Stimulated activated CD8-positive, alpha-beta memory T cell treated with anti-CD3 and anti-CD28 coated beads, Interleukin-15, amount 100 ng/mL, for 1 hour (primary cell): ENCODE measurements around the gene TPCN2.
A peak's percentile ranks its signal among the peaks of the same experiment; 100 is the strongest.
"Not testable (repeated sequence)": the region's sequence is repeated elsewhere in the genome, so short reads cannot be mapped to it uniquely, and the experiment has no call there.

Experiments
- DNase-seq: peaks from one replicate; pipeline ENCODE4 v3.0.0-alpha.2; 2020; ENCODE audit warnings: low read depth

TPCN2 gene

DNA sequence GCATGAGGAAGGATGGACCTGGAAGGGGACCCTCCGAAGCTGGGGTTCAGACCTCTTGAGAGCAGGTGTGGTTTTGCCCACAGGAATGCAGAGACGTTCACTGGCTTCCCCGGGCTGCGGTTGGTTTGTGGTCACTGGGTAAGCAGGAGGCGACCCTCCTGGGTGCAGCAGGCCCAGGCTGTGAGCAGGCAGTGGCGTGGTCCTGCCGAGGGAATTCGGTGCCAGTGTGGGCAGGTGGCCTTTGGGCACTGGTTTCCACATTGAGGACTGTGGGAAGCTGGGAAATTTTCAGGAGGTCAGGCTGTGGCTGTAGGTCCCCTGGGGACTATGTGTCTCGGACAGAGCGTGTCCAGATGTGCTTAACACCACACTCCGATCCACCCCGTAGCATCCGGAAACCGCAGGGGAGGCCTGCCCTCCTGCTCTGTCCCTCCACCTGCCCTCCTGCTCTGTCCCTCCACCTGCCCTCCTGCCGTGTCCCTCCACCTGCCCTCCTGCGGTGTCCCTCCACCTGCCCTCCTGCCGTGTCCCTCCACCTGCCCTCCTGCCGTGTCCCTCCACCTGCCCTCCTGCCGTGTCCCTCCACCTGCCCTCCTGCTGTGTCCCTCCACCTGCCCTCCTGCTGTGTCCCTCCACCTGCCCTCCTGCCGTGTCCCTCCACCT is 27.5 kb downstream of the TPCN2 start:
- no peak for DNase-seq

DNA sequence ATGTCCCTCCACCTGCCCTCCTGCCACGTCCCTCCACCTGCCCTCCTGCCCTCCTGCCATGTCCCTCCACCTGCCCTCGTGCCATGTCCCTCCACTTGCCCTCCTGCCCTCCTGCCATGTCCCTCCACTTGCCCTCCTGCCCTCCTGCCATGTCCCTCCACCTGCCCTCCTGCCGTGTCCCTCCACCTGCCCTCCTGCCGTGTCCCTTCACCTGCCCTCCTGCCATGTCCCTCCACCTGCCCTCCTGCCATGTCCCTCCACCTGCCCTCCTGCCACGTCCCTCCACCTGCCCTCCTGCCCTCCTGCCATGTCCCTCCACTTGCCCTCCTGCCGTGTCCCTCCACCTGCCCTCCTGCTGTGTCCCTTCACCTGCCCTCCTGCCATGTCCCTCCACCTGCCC is 28.2 kb downstream of the TPCN2 start:
- not testable (repeated sequence) for DNase-seq

DNA sequence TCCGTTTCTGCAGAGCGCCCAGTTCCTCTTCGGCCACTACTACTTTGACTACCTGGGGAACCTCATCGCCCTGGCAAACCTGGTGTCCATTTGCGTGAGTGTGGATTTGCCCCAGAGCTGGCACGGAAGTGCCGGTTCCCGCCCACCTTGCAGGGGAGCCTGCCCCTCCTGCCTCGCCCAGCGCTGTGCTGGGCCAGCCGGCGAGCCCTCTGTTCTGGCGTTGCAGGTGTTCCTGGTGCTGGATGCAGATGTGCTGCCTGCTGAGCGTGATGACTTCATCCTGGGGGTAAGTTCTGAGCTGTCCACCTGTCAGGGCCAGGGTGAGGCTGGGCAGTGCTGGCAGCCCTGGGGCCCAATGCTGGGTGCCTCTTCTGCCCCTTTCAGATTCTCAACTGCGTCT is 29.8 kb downstream of the TPCN2 start:
- no peak for DNase-seq

- no peak for DNase-seq
These were observed 30.3 kb downstream of the TPCN2 start for GRCh38 chr11:69078930-69079605.

- DNase-seq, result no peak
These were observed 31.0 kb downstream of the TPCN2 start for GRCh38 chr11:69079661-69080256.

DNA sequence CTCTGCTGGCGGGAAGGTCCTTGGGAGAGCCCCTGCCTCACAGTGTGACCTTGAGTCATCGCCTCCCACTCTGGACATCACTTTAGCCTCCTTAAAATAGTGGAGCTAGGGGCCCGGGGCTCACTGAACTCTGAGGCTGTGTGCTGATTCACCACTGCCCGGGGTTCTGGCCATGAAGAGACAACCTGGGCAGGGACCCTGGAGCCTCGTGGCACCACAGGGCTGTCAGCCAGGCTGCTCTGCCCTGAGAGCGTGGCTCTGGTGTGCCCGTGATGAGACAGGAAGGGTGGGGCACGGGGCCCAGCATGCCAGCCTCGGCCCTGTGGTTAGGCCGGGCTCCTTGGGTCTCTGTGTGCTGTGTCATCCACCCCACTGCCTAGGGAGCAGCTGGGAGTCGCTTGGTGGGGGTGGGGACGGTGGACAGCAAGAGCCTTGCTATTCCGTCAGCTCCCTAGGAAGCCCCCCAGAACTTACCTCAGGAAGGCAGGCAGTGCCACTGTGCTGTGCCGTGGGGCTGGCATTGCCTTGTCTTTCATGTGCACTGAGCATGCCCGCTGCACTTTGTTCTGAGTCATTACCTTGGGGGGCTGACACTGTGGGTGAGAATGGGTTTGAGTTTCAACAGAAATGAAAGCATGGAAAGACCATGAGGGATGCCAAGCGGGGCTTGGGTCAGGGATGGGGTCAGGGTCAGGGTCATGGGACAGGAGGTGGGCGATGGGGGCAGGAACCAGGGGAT is 31.7 kb downstream of the TPCN2 start:
- DNase-seq, result no peak

- DNase-seq, result no peak
These were observed 32.4 kb downstream of the TPCN2 start for GRCh38 chr11:69081180-69081579.

GRCh38 chr11:69083531-69084247 is 35.0 kb downstream of the TPCN2 start:
- no peak for DNase-seq

- no peak for DNase-seq
These were observed 35.6 kb downstream of the TPCN2 start for GRCh38 chr11:69084371-69084770.

GRCh38 chr11:69085490-69086095 is 36.9 kb downstream of the TPCN2 start:
- no peak for DNase-seq

DNA sequence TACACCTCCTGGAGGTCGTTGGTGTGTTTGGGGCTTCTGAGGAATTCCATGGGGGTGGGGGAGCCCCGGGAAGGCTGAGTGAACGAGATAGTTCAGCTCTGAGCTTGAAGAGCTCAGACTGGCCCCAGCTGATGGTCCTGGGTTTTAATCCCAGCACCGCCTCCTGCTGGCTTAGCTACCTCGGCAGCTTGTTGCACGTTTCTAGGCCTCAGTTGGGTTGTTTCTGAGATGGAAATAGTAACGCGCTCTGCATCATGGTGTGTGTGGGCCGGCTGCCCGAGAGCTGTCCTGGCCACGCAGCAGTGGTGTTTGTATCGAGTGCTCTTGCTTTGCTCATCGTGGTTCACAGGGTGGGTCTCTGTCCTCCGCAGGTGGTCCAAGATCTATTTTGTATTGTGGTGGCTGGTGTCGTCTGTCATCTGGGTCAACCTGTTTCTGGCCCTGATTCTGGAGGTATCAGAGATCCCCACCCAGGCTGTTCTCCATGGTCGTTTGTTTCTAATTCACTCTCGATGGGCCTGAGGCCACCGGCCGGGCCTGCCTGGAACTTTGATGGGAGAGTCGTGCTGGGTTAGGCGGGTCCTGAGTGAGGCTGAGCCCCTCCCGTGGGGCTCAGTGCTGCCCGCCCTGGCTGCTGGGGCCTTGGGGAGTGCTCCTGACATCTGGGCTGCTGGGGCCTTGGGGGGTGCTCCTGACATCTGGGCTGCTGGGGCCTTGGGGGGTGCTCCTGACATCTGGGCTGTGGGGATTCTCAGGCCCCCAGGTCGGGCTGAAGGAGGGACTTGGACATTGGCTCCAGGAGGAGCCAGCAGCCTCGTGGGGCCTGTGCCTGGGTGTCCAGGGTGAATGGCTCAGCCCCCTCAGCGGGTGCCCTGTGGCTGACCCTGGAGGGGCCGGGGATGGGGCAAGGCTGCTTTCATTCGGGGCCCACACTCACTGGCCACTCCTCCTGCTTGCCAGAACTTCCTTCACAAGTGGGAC is 37.7 kb downstream of the TPCN2 start:
- DNase-seq, result no peak

DNA sequence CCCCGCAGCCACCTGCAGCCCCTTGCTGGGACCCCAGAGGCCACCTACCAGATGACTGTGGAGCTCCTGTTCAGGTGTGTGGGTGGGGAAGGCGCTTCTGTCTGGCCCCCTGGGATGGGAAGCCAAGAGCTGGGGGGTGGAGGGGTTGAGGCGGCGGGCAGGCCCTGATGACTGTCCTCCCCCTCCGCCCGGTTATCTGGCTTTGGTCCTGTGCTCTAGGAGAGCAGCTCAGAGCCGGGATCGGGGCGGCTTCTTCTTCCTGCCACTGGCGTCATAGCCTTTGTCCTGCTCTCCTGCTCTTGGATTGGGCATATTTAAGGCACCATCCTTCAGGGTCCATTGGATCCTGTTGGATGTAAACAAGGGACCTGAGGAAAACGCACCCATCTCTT is 38.4 kb downstream of the TPCN2 start:
- DNase-seq, result no peak

- DNase-seq, result no peak
These were observed 39.1 kb downstream of the TPCN2 start for GRCh38 chr11:69087811-69088210.

DNA sequence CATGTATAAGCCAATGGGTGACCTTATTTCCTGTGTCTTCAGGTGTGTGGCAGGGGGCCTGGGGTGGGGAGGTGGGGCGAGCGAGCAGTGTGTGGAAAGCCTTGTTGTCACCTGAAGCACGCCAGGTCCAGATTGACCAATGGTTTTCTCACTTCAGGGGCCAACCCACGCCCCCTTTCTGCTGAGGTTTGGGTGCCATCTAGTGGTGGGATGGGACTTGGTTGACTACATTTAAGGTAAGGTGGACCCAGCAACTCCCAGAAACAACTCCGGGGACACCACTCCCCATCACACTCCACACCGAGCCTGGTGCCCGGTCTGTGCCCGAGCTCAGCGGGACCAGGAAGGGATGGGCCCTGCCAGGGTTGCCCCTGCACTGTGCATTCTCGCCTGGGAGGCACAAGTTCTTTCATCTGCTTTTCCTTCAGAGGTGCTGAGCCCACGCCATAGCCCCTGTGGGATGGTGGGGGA is 40.0 kb downstream of the TPCN2 start:
- peak; percentile 27 for DNase-seq

DNA sequence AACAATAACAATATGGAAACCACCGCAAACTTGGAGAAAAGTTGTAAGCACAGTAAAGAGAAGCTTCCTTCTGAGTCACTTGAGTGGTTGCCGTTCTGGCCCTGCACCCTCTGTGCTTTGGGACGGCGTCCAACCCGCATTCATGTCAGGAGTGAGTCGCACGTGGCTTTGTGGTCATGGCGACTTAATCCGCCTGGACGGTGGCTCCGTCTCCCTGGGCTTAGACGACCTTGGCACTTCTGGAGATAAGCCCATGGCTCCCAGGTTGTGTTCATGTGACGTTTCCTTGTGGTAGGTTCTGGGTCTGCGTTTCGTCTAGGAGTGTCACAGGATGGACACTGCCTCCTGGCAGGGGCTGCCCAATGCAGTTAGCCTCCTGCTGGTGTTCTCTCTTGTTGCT is 40.5 kb downstream of the TPCN2 start:
- DNase-seq, result no peak

DNA sequence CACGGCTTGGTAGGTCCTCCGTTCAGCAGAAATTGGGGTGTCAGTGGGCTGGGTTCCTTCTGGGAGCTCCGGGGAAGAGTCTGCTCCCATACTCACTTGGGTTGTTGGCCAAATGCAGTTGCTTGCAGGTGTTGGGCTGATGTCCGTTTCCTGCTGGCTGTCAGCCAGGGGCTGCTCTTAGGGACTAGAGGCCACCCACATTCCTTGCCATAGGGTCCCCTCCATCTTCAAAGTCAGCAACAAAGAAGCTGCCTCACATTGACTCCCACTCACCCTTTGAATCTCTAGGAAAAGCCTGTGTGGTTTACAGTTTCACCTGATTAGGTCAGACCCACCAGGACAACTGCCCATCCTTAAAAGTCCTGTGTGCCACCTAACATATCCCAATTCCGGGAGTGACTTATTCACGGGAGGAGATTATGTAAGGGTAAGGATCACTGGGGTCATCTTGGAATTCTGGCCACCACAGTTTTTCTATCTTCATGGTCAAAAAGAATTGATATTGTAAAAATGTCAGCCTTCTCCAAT is 43.0 kb downstream of the TPCN2 start:
- DNase-seq, result no peak

GRCh38 chr11:69092263-69092662 is 43.5 kb downstream of the TPCN2 start:
- DNase-seq, result no peak

DNA sequence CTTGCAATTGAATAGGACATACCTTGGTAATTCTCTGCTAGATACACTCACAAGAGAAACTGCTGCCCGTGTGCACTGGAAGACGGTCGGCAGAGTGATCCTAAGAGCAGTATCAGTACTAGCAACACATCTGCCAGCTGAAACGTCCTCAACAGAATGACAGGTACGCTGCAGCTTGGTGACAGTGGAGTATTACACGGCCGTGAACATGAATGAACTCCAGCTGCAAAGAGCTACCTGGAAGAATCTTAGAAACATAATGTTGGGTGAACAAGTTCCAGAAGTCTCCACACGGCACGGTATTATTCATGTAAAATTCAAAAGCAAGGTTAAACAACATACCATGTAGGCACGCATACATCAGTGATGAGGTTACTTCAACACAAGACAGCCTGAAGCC is 44.4 kb downstream of the TPCN2 start:
- DNase-seq, result no peak

GRCh38 chr11:69094111-69094914 is 45.6 kb downstream of the TPCN2 start:
- DNase-seq, result no peak
